IMR-90 (cell line): ENCODE measurements around the gene SIM2. TPM values are rescaled to one million over a fixed set of nuclear protein-coding genes. Genes with fewer than 3 reads are reported as not detected.

Source experiments
- ATAC-seq: fragments of 200-7000 bp; cut with Tn5 transposase; 2 replicates; pipeline ENCODE4 v1.9.1; 2020; ENCODE audit warnings: low read depth, mild to moderate bottlenecking, moderate library complexity
- BruUV-seq: library from RNA; stranded (reverse); fragments of 400-500 nt; replicated peaks from 2 replicates; lab custom pipeline; 2021; lab: Mats Ljungman, UMichigan
- CTCF ChIA-PET: fragments of 300-600 bp; formaldehyde crosslinking; extraction: SDS; loops from one replicate; lab custom pipeline; 2021; ENCODE audit warnings: antibody characterized with exemption; lab: Yijun Ruan, JAX
- POLR2A ChIA-PET: fragments of 300-600 bp; sonication (Branson Sonifier 250); formaldehyde crosslinking; loops from one replicate; lab custom pipeline; 2022; ENCODE audit warnings: antibody characterized with exemption; ENCODE audit not compliant: unreplicated experiment; lab: Charles Lee
- DNase-seq: peaks from one replicate; pipeline ENCODE4 v3.0.0; 2013
- H2AFZ ChIP-seq: replicated peaks from 2 replicates; pipeline ENCODE3; 2013; ENCODE audit warnings: low read length, mild to moderate bottlenecking; ENCODE audit not compliant: poor library complexity
- H2AK5ac ChIP-seq: 2 replicates; pipeline ENCODE4 v1.6.1; 2013; ENCODE audit warnings: low read depth, low read length, inconsistent platforms
- H2AK9ac ChIP-seq: replicated peaks from 2 replicates; pipeline ENCODE3; 2013; ENCODE audit warnings: mild to moderate bottlenecking, low read depth, low read length, moderate library complexity; ENCODE audit not compliant: poor library complexity
- H2BK120ac ChIP-seq: 2 replicates; pipeline ENCODE4 v1.6.1; 2013; ENCODE audit warnings: low read depth, low read length, inconsistent platforms
- H2BK15ac ChIP-seq: 3 replicates; pipeline ENCODE4 v1.6.1; 2013; ENCODE audit warnings: low read depth, low read length, inconsistent platforms
- H2BK20ac ChIP-seq: 2 replicates; pipeline ENCODE4 v1.6.1; 2013; ENCODE audit warnings: low read depth, mild to moderate bottlenecking, inconsistent platforms, low read length, moderate library complexity
- H2BK5ac ChIP-seq: 2 replicates; pipeline ENCODE4 v1.6.1; 2013; ENCODE audit warnings: mild to moderate bottlenecking, low read depth, low read length, inconsistent platforms; ENCODE audit not compliant: poor library complexity, severe bottlenecking
- H3K14ac ChIP-seq: replicated peaks from 2 replicates; pipeline ENCODE4 v1.6.1; 2013; ENCODE audit warnings: low read depth, low read length, inconsistent platforms
- H3K18ac ChIP-seq: 2 replicates; pipeline ENCODE4 v1.6.1; 2013; ENCODE audit warnings: low read depth, low read length, control low read depth
- H3K23ac ChIP-seq: 2 replicates; pipeline ENCODE4 v1.6.1; 2013; ENCODE audit warnings: low read depth, low read length, inconsistent platforms
- H3K27ac ChIP-seq: 2 replicates; pipeline ENCODE4 v1.5.1; 2013; ENCODE audit warnings: mild to moderate bottlenecking, control low read depth, low read length; ENCODE audit not compliant: insufficient read depth
- H3K27me3 ChIP-seq: 2 replicates; pipeline ENCODE4 v1.6.1; 2013; ENCODE audit warnings: low read length; ENCODE audit not compliant: control insufficient read depth, insufficient read depth
- H3K36me3 ChIP-seq: 2 replicates; pipeline ENCODE4 v1.6.1; 2013; ENCODE audit warnings: low read length, mixed read lengths; ENCODE audit not compliant: control insufficient read depth, insufficient read depth
- H3K4ac ChIP-seq: 2 replicates; pipeline ENCODE4 v1.6.1; 2013; ENCODE audit warnings: low read depth, low read length, inconsistent platforms
- H3K4me1 ChIP-seq: 2 replicates; pipeline ENCODE4 v1.6.1; 2013; ENCODE audit warnings: low read length, mixed read lengths; ENCODE audit not compliant: control insufficient read depth, insufficient read depth
- H3K4me2 ChIP-seq: 2 replicates; pipeline ENCODE4 v1.6.1; 2013; ENCODE audit warnings: low read depth, mild to moderate bottlenecking, control low read depth, low read length, moderate library complexity
- H3K4me3 ChIP-seq: 2 replicates; pipeline ENCODE4 v1.5.1; 2013; ENCODE audit warnings: low read depth, mild to moderate bottlenecking, control low read depth, low read length, moderate library complexity; ENCODE audit not compliant: insufficient read depth
- H3K56ac ChIP-seq: 2 replicates; pipeline ENCODE4 v1.6.1; 2013; ENCODE audit warnings: low read length, inconsistent platforms; ENCODE audit not compliant: insufficient read depth; ENCODE audit errors: extremely low read depth
- H3K79me1 ChIP-seq, 2 experiments: 2 replicates each; pipeline ENCODE4 v1.6.1; 2013; ENCODE audit warnings: low read length in 2 of 2, inconsistent platforms in 1 of 2, low read depth in 1 of 2
- H3K9ac ChIP-seq: 2 replicates; pipeline ENCODE4 v1.6.1; 2013; ENCODE audit warnings: low read depth, low read length, control low read depth
- H3K9me1 ChIP-seq: 2 replicates; pipeline ENCODE4 v1.6.1; 2013; ENCODE audit warnings: low read length, inconsistent platforms; ENCODE audit not compliant: insufficient read depth
- H3K9me3 ChIP-seq: 2 replicates; pipeline ENCODE4 v1.6.1; 2013; ENCODE audit warnings: low read length; ENCODE audit not compliant: control insufficient read depth, insufficient read depth
- H4K20me1 ChIP-seq: 2 replicates; pipeline ENCODE4 v1.6.1; 2013; ENCODE audit warnings: low read length, inconsistent platforms; ENCODE audit not compliant: insufficient read depth
- H4K5ac ChIP-seq: 2 replicates; pipeline ENCODE4 v1.6.1; 2013; ENCODE audit warnings: mild to moderate bottlenecking, low read depth, low read length, control low read depth
- H4K8ac ChIP-seq, 2 experiments: 2 replicates each; pipeline ENCODE4 v1.6.1; 2013; ENCODE audit warnings: low read depth in 2 of 2, low read length in 2 of 2, control low read depth in 1 of 2, inconsistent platforms in 1 of 2
- H4K91ac ChIP-seq: 2 replicates; pipeline ENCODE4 v1.6.1; 2013; ENCODE audit warnings: low read depth, low read length, inconsistent platforms; ENCODE audit not compliant: insufficient read depth
- CEBPB ChIP-seq: IDR thresholded peaks from 2 replicates; pipeline ENCODE4 v1.6.1; 2012; ENCODE audit warnings: low read depth, low read length, improper control_type of control experiment
- FOS ChIP-seq: fragments of 150-350 bp; IDR thresholded peaks from 2 replicates; pipeline ENCODE4 v1.6.1; 2016; ENCODE audit warnings: low read depth, low read length
- MAFK ChIP-seq: IDR thresholded peaks from 2 replicates; pipeline ENCODE4 v1.6.1; 2012; ENCODE audit warnings: low read depth, low read length, improper control_type of control experiment
- MAZ ChIP-seq: IDR thresholded peaks from 2 replicates; pipeline ENCODE4 v1.6.1; 2012; ENCODE audit warnings: low read depth, mild to moderate bottlenecking, low read length, improper control_type of control experiment, moderate library complexity, borderline replicate concordance
- MXI1 ChIP-seq: IDR thresholded peaks from 2 replicates; pipeline ENCODE4 v1.6.1; 2012; ENCODE audit warnings: low read depth, mild to moderate bottlenecking, low read length, moderate library complexity, borderline replicate concordance
- POLR2A ChIP-seq: IDR thresholded peaks from 2 replicates; pipeline ENCODE4 v1.6.1; 2012; ENCODE audit warnings: mild to moderate bottlenecking, low read depth, low read length
- RAD21 ChIP-seq: IDR thresholded peaks from 2 replicates; pipeline ENCODE4 v1.6.1; 2012; ENCODE audit warnings: low read length, improper control_type of control experiment
- RCOR1 ChIP-seq: IDR thresholded peaks from 2 replicates; pipeline ENCODE4 v1.6.1; 2012; ENCODE audit warnings: mild to moderate bottlenecking, low read length, improper control_type of control experiment; ENCODE audit not compliant: insufficient replicate concordance
- WGBS, 2 experiments: methylation state at CpG; one replicate each; pipeline versions ENCODE4 v1.1.5 to v1.1.7; 2013; ENCODE audit warnings: missing lambda C conversion rate in 2 of 2; ENCODE audit not compliant: insufficient read length in 1 of 2; ENCODE audit errors: extremely low coverage in 2 of 2; 5-methylcytosine and 5-hydroxymethylcytosine counted together
- dilution Hi-C: fragments of 300-500 bp; cut with HindIII; formaldehyde crosslinking; loops from one replicate; pipeline ENCODE4 v1.14.3; 2018; ENCODE audit warnings: low sequenced_read_pairs; ENCODE audit not compliant: unreplicated experiment
- in situ Hi-C: fragments of 300-500 bp; cut with MboI; formaldehyde crosslinking; loops from 3 replicates; pipeline ENCODE4 v1.14.3; 2019; ENCODE audit warnings: low sequenced_read_pairs, inconsistent platforms, mixed read lengths
- intact Hi-C: fragments of 100-400 bp; cut with micrococcal nuclease; formaldehyde crosslinking; loops from 2 replicates; pipeline ENCODE4 v1.10.0; 2022
- polyA plus RNA-seq, 3 experiments: library from polyadenylated mRNA; depleted of rRNA; stranded (reverse); fragments of >200 nt; gene quantifications; 2 replicates each; pipeline ENCODE4 v1.2.3, GENCODE V29; 2012; ENCODE audit warnings: low replicate concordance in 1 of 3
- total RNA-seq: library from RNA; depleted of rRNA; stranded (reverse); fragments of >200 nt; gene quantifications from 2 replicates; pipeline ENCODE4 v1.2.3, GENCODE V29; 2012
- TF ChIP-seq, protein P1 (sequence below): fragments of 150-350 bp; IDR thresholded peaks from 2 replicates; pipeline ENCODE4 v1.6.1; 2016; ENCODE audit warnings: low read depth, mild to moderate bottlenecking, low read length, moderate library complexity, borderline replicate concordance

SIM2 gene
- total and polyA plus RNA-seq, 2 of the 4 experiments (the other 2 are of a cell fraction): 2.2 to 7.5 TPM

DNA sequence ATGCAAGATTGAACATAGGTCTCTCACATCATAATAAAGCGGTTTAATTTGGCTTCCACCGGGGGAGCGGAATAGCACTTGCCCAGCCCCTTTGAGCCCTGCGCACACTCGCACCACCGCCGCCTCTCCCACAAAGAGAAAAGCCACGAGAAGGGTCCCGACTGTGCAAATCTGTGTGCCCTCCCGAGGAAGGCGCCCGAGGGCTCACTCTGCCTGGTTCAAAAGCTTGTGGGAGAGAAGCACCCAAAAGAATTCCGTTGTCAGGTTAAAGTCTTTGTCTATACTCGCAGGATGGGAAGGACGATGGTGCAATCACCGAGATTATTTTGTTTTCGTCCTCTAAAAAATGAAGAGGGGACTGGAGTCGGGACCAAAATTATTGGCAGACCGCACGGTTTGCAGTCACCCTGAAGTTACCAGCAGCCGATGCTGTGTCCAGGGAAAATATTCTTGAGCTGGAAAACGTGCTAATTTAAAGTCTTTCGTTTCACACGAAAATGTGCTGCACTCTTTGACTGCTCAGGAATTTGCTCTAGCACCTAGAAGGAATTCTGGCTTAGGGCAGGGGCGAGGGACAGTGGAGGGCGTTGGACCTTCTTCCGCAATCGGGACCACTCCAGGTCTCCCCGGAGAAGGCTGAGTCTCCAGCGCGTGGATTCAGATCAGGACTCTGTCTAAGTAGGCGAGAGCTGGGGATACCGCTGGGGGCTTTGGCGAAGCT lies 6.6 kb upstream of the SIM2 start:
- BruUV-seq: no TSS peak
- Histone ChIP-seq H4K20me1 (peaks cover 11% of the 10 kb centered on the region; the same call in 1 of the 2 replicates), H3K56ac (no peak overlapping the region), H3K4ac (no peak overlapping the region), H2AK9ac (no peak overlapping the region), H3K18ac (no peak overlapping the region), H3K4me2 (no peak overlapping the region), H3K9me3 (peaks cover 22% of the 10 kb centered on the region), H3K27ac (no peak overlapping the region), H2AK5ac (no peak overlapping the region), H4K5ac (no peak overlapping the region), H3K23ac (peak overlapping the region; percentile 68; the same call in 1 of the 2 replicates), H2BK120ac (peak overlapping the region; percentile 14), H3K4me3 (no peak overlapping the region), H3K27me3 (peaks cover 89% of the 10 kb centered on the region), H4K8ac (no peak overlapping the region), H2BK5ac (no peak overlapping the region), H2AFZ (peak overlapping the region; percentile 64), H2BK20ac (no peak overlapping the region), H3K14ac (no peak overlapping the region), H2BK15ac (no peak overlapping the region; the same call in 2 of the 3 replicates), H3K36me3 (no peaks in the 10 kb centered on the region), H3K79me1 (no peaks in the 10 kb centered on the region), H3K9me1 (peaks cover 2% of the 10 kb centered on the region; the same call in 1 of the 2 replicates), H3K4me1 (no peaks in the 10 kb centered on the region), H4K91ac (no peak overlapping the region), H3K9ac (no peak overlapping the region)
- CTCF ChIA-PET: interaction anchor here (1.4 kb wide), 1 partner anchor 62 kb away, joined by 3 read pairs; no protein-coding TSS in a partner anchor
- POLR2A ChIA-PET: no interaction called here
- intact Hi-C loops (no loop called here), in situ Hi-C loops (no loop called here), dilution Hi-C loops (no loop called here)
- no peak for TF ChIP-seq RAD21
- TF ChIP-seq CEBPB: no peak
- TF ChIP-seq FOS: no peak
- TF ChIP-seq MAZ: no peak
- no peak for TF ChIP-seq MAFK
- no peak for TF ChIP-seq RCOR1
- TF ChIP-seq, protein P1, sequence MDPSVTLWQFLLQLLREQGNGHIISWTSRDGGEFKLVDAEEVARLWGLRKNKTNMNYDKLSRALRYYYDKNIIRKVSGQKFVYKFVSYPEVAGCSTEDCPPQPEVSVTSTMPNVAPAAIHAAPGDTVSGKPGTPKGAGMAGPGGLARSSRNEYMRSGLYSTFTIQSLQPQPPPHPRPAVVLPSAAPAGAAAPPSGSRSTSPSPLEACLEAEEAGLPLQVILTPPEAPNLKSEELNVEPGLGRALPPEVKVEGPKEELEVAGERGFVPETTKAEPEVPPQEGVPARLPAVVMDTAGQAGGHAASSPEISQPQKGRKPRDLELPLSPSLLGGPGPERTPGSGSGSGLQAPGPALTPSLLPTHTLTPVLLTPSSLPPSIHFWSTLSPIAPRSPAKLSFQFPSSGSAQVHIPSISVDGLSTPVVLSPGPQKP: no peak
- TF ChIP-seq MXI1: no peak
- no peak for TF ChIP-seq POLR2A
- 9% methylated on average over 24 of the region's 34 CpGs; no CpG with 5 or more reads in 1 of the 2 experiments for WGBS, 2 experiments
- DNase-seq (no peak), ATAC-seq (no peak)
